Skeletal muscle tissue (tissue), 4 donors: ENCODE data around the gene HOXD1. TPM values are rescaled to one million over a fixed set of nuclear protein-coding genes. Genes with fewer than 3 reads are reported as not detected.

ENCODE experiments used
- H3K27ac ChIP-seq: one replicate; pipeline ENCODE4 v1.7.0; 2013; ENCODE audit warnings: mild to moderate bottlenecking, low read depth, low read length, inconsistent platforms
- H3K27me3 ChIP-seq, 3 donors: one replicate each; pipeline ENCODE4 v1.7.0; 2013; ENCODE audit warnings: low read length in 3 of 3; ENCODE audit not compliant: control insufficient read depth in 3 of 3, insufficient read depth in 3 of 3
- H3K36me3 ChIP-seq, 3 donors: one replicate each; pipeline ENCODE4 v1.7.0; 2013; ENCODE audit warnings: low read length in 3 of 3; ENCODE audit not compliant: control insufficient read depth in 3 of 3, insufficient read depth in 3 of 3
- H3K4me1 ChIP-seq, 3 donors: one replicate each; pipeline ENCODE4 v1.7.0; 2013; ENCODE audit warnings: low read length in 3 of 3, mild to moderate bottlenecking in 3 of 3; ENCODE audit not compliant: control insufficient read depth in 3 of 3, insufficient read depth in 3 of 3
- H3K4me3 ChIP-seq, 3 donors: one replicate each; pipeline ENCODE4 v1.7.0; 2013; ENCODE audit warnings: low read length in 3 of 3
- H3K9ac ChIP-seq, 3 donors: one replicate each; pipeline ENCODE4 v1.7.0; 2013; ENCODE audit warnings: low read length in 3 of 3, mild to moderate bottlenecking in 3 of 3, moderate library complexity in 2 of 3, low read depth in 1 of 3
- H3K9me3 ChIP-seq, 3 donors: one replicate each; pipeline ENCODE4 v1.7.0; 2013; ENCODE audit warnings: low read length in 3 of 3; ENCODE audit not compliant: control insufficient read depth in 3 of 3
- total RNA-seq: library from RNA; depleted of rRNA; stranded (reverse); fragments of >200 nt; gene quantifications from one replicate; pipeline ENCODE4 v1.2.3, GENCODE V29; 2014
- donor health status: Osteomylitis.

The HOXD1 gene
- total RNA-seq, 1 donor from 2014 or later: 0.52 TPM

DNA sequence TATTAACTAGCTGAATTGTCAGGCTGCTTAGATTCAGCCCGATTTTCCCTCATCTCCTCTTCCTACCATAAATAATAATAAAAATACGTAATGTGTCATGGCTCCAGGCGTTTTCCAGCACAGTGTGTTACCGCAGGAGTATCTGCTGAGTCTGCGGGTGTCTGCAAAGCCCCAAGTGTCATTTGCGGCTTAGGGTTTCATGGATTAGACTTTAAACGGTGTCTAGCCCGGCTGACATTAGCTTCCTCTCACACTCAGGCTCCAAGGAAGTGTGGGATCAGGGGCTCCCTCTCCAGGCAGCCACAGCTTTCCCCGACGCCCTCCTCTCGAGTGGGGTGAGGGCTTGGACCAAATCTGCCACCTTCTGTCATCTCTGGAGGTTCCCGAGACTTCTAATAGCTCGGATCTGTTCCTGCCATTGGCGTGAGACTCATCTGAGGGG, 14.1 kb upstream of the HOXD1 start:
- no peak overlapping the region for H3K4me3 ChIP-seq

GRCh38 chr2:176174824-176175708, 13.4 kb upstream of the HOXD1 start:
- Histone ChIP-seq H3K9ac (no peak overlapping the region), H3K9me3 (no peaks in the 10 kb centered on the region), H3K4me1 (peaks cover 3 to 6% (median 4%) of the 10 kb centered on the region in 3 donors), H3K4me3 (peak overlapping the region in 1 of 3 donors; percentile 22), H3K27me3 (peaks cover 36 to 82% (median 47%) of the 10 kb centered on the region in 3 donors), H3K27ac (no peak overlapping the region), H3K36me3 (no peaks in the 10 kb centered on the region)

More for the DNA sequence above, 14.1 kb upstream of the HOXD1 start:
- Histone ChIP-seq H3K9ac (no peak overlapping the region), H3K4me1 (peaks cover 3 to 6% (median 4%) of the 10 kb centered on the region in 3 donors), H3K9me3 (no peaks in the 10 kb centered on the region), H3K27me3 (peaks cover 29 to 81% (median 45%) of the 10 kb centered on the region in 3 donors), H3K27ac (no peak overlapping the region), H3K36me3 (no peaks in the 10 kb centered on the region)

GRCh38 chr2:176175709-176176607, 12.5 kb upstream of the HOXD1 start:
- Histone ChIP-seq H3K4me3 (no peak overlapping the region), H3K27ac (no peak overlapping the region), H3K36me3 (no peaks in the 10 kb centered on the region), H3K9me3 (no peaks in the 10 kb centered on the region), H3K4me1 (peaks cover 3 to 6% (median 4%) of the 10 kb centered on the region in 3 donors), H3K27me3 (peaks cover 38 to 78% (median 49%) of the 10 kb centered on the region in 3 donors), H3K9ac (no peak overlapping the region)

DNA sequence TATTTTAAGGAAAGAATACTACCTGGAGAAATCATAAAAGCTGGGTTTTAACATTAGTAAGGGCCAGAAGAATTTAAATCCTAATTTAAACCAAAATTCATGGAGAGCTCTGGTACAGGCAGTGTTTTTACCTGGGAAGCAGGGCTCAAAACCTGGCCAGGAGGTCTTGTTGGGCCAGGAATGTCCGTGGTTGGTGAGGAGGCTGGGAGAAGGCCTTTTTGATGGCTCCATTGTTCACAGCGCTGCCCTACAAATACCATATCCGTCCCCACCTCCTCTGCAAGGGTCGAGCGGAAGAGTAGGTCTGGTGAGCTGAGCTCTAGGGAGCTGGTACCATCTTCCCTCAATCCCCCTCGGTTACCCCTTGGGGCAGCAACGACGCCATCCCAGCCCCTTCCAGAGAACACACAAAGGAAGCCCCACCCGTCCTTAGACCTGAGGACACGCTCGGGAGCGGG, 10.9 kb upstream of the HOXD1 start:
- Histone ChIP-seq H3K27ac (no peak overlapping the region), H3K27me3 (peaks cover 33 to 62% (median 36%) of the 10 kb centered on the region in 3 donors), H3K9me3 (no peaks in the 10 kb centered on the region), H3K36me3 (no peaks in the 10 kb centered on the region), H3K4me1 (peaks cover 0 to 6% (median 4%) of the 10 kb centered on the region in 3 donors), H3K4me3 (peak overlapping the region in 2 of 3 donors; percentile 56), H3K9ac (peak overlapping the region in 1 of 3 donors; percentile 8)

GRCh38 chr2:176178038-176178756, 10.3 kb upstream of the HOXD1 start:
- H3K27ac ChIP-seq: peak overlapping the region; percentile 25
- H3K27me3 ChIP-seq: peaks cover 33 to 58% (median 35%) of the 10 kb centered on the region in 3 donors
- peaks cover 0 to 6% (median 4%) of the 10 kb centered on the region in 3 donors for H3K4me1 ChIP-seq
- peak overlapping the region in 1 of 3 donors; percentile 8 for H3K9ac ChIP-seq
- no peaks in the 10 kb centered on the region for H3K9me3 ChIP-seq
- no peaks in the 10 kb centered on the region for H3K36me3 ChIP-seq
- H3K4me3 ChIP-seq: peak overlapping the region; percentile 56 to 66 (median 65)

- H3K4me1 ChIP-seq: peaks cover 0 to 6% (median 4%) of the 10 kb centered on the region in 3 donors
- peaks cover 33 to 54% (median 36%) of the 10 kb centered on the region in 3 donors for H3K27me3 ChIP-seq
- H3K27ac ChIP-seq: peak overlapping the region; percentile 25
- no peaks in the 10 kb centered on the region for H3K9me3 ChIP-seq
- H3K4me3 ChIP-seq: peak overlapping the region; percentile 56 to 66 (median 65)
- H3K9ac ChIP-seq: no peak overlapping the region
- no peaks in the 10 kb centered on the region for H3K36me3 ChIP-seq
Measured at GRCh38 chr2:176178757-176179295, 9.6 kb upstream of the HOXD1 start.

DNA sequence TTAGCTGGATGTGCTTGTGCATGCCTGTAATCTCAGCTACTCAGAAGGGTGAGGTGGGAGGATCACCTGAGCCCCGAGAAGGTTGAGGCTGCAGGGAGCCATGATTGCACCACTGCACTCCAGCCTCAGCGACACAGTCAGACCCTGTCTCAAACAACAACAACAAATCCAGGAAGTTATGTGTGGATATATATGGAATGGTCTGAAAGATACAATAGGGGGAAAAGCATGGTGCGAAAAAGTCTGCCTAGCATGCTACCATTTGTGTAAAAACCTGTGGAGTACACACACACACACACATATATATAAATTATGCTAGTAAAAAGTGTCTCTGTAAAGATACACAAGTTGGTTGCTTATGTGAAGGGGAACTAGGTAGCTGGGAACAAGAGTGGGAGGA, 6.9 kb upstream of the HOXD1 start:
- no peak overlapping the region for H3K27ac ChIP-seq
- no peak overlapping the region for H3K9ac ChIP-seq
- H3K4me3 ChIP-seq: no peak overlapping the region
- peaks cover 0 to 6% (median 4%) of the 10 kb centered on the region in 3 donors for H3K4me1 ChIP-seq
- peaks cover 24 to 37% (median 31%) of the 10 kb centered on the region in 3 donors for H3K27me3 ChIP-seq
- H3K36me3 ChIP-seq: no peaks in the 10 kb centered on the region
- no peaks in the 10 kb centered on the region for H3K9me3 ChIP-seq

DNA sequence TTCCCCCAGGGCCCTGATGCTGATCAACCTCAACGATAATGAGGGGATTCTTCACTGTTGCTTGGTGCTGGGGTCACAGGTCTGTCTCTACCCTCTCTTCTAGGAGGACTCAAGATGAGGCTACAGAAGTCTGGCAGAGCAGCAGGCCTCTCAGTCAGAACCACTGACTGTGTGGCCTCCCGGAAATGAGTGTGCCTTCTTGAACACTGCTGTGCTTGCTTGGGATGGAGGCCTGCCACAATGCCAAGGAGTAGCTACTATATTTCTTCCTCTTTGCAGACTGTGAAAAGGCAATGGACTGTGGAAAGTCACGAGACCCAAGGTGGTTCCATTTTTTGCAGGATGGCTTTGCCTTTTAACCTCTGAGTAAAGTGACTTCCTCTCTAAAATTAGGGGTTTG, 5.8 kb upstream of the HOXD1 start:
- H3K9me3 ChIP-seq: no peaks in the 10 kb centered on the region
- H3K4me3 ChIP-seq: no peak overlapping the region
- peaks cover 18 to 38% (median 28%) of the 10 kb centered on the region in 3 donors for H3K27me3 ChIP-seq
- no peak overlapping the region for H3K9ac ChIP-seq
- H3K27ac ChIP-seq: no peak overlapping the region
- H3K4me1 ChIP-seq: peaks cover 0 to 9% (median 2%) of the 10 kb centered on the region in 3 donors
- H3K36me3 ChIP-seq: no peaks in the 10 kb centered on the region

- H3K27ac ChIP-seq: no peak overlapping the region
- no peaks in the 10 kb centered on the region for H3K9me3 ChIP-seq
- H3K9ac ChIP-seq: no peak overlapping the region
- peaks cover 21 to 39% (median 28%) of the 10 kb centered on the region in 3 donors for H3K27me3 ChIP-seq
- no peak overlapping the region for H3K4me3 ChIP-seq
- H3K4me1 ChIP-seq: peaks cover 13 to 20% (median 13%) of the 10 kb centered on the region in 3 donors
- no peaks in the 10 kb centered on the region for H3K36me3 ChIP-seq
Measured at GRCh38 chr2:176184749-176185148, 3.7 kb upstream of the HOXD1 start.
